GM19193 (cell line): ENCODE results near the gene DUSP6.

Experiments
- POLR2A ChIP-seq: IDR thresholded peaks from 4 replicates; pipeline ENCODE4 v1.6.1; 2011; ENCODE audit not compliant: insufficient read depth, insufficient read length; ENCODE audit errors: extremely low read depth

The DUSP6 gene

GRCh38 chr12:89364058-89364457 is 11.8 kb upstream of the DUSP6 start:
- no peak for TF ChIP-seq POLR2A

GRCh38 chr12:89363582-89363981 is 11.3 kb upstream of the DUSP6 start:
- no peak for TF ChIP-seq POLR2A

GRCh38 chr12:89363084-89363483 is 10.8 kb upstream of the DUSP6 start:
- no peak for TF ChIP-seq POLR2A

GRCh38 chr12:89359615-89360014 is 7.3 kb upstream of the DUSP6 start:
- TF ChIP-seq POLR2A = no peak

GRCh38 chr12:89358805-89359204 is 6.5 kb upstream of the DUSP6 start:
- TF ChIP-seq POLR2A = no peak

GRCh38 chr12:89357297-89357730 is 5.0 kb upstream of the DUSP6 start:
- TF ChIP-seq POLR2A = no peak

GRCh38 chr12:89356069-89356665 is 3.9 kb upstream of the DUSP6 start:
- no peak for TF ChIP-seq POLR2A

GRCh38 chr12:89355243-89356068 is 3.2 kb upstream of the DUSP6 start:
- TF ChIP-seq POLR2A = no peak

- TF ChIP-seq POLR2A = no peak
These were observed 2.3 kb upstream of the DUSP6 start for GRCh38 chr12:89354612-89355067.

- peak; percentile 28 for TF ChIP-seq POLR2A
These were observed 1.7 kb upstream of the DUSP6 start for GRCh38 chr12:89353823-89354611.

GRCh38 chr12:89353188-89353822 is 1.0 kb upstream of the DUSP6 start:
- no peak for TF ChIP-seq POLR2A

GRCh38 chr12:89352242-89352491 is 134 bp downstream of the DUSP6 start:
- TF ChIP-seq POLR2A = peak; percentile 59

- TF ChIP-seq POLR2A = no peak
These were observed 636 bp downstream of the DUSP6 start for GRCh38 chr12:89351489-89352241.
